IPS-18c (cell line): ENCODE measurements around the gene COL9A2.
"Not testable (repeated sequence)": the region's sequence is repeated elsewhere in the genome, so short reads cannot be mapped to it uniquely, and the experiment has no call there.

ENCODE experiments used
- H3K4me3 ChIP-seq: 2 replicates; pipeline ENCODE4 v1.7.0; 2013; ENCODE audit warnings: low read depth, mild to moderate bottlenecking, low read length, moderate library complexity; ENCODE audit not compliant: insufficient read depth
- H3K9me3 ChIP-seq: one replicate; pipeline ENCODE4 v1.6.1; 2013; ENCODE audit warnings: mild to moderate bottlenecking, low read length, moderate library complexity; ENCODE audit not compliant: control insufficient read depth, insufficient read depth

COL9A2 gene

GRCh38 chr1:40337443-40337842 is 20.4 kb upstream of the COL9A2 start:
- H3K9me3 ChIP-seq, result no peaks in the 10 kb centered on the region
- H3K4me3 ChIP-seq, result no peak overlapping the region

GRCh38 chr1:40332695-40333094 is 15.6 kb upstream of the COL9A2 start:
- Histone ChIP-seq H3K4me3 (no peak overlapping the region), H3K9me3 (no peaks in the 10 kb centered on the region)

- not testable (repeated sequence) for H3K9me3 ChIP-seq, H3K4me3 ChIP-seq
These were observed 14.3 kb upstream of the COL9A2 start for GRCh38 chr1:40331403-40331802.

GRCh38 chr1:40318970-40319621 is 2.0 kb upstream of the COL9A2 start:
- Histone ChIP-seq H3K4me3 (no peak overlapping the region), H3K9me3 (peaks cover 2% of the 10 kb centered on the region)

GRCh38 chr1:40318476-40318875 is 1.4 kb upstream of the COL9A2 start:
- Histone ChIP-seq H3K4me3 (no peak overlapping the region), H3K9me3 (peaks cover 2% of the 10 kb centered on the region)

- Histone ChIP-seq H3K9me3 (peaks cover 2% of the 10 kb centered on the region), H3K4me3 (peak overlapping the region; percentile 52)
These were observed 448 bp upstream of the COL9A2 start for GRCh38 chr1:40317394-40318074.

- peaks cover 2% of the 10 kb centered on the region for H3K9me3 ChIP-seq
- H3K4me3 ChIP-seq, result peak overlapping the region; percentile 52
These were observed 1.1 kb downstream of the COL9A2 start for GRCh38 chr1:40315795-40316594.

GRCh38 chr1:40315239-40315794 is 1.8 kb downstream of the COL9A2 start:
- H3K9me3 ChIP-seq, result peaks cover 2% of the 10 kb centered on the region
- H3K4me3 ChIP-seq, result peak overlapping the region; percentile 52

GRCh38 chr1:40314721-40315238 is 2.3 kb downstream of the COL9A2 start:
- Histone ChIP-seq H3K4me3 (peak overlapping the region; percentile 36; the same call in 1 of the 2 replicates), H3K9me3 (peaks cover 2% of the 10 kb centered on the region)

GRCh38 chr1:40313958-40314720 is 2.9 kb downstream of the COL9A2 start:
- Histone ChIP-seq H3K4me3 (peak overlapping the region; percentile 36; the same call in 1 of the 2 replicates), H3K9me3 (peaks cover 2% of the 10 kb centered on the region)

- H3K9me3 ChIP-seq, result peaks cover 2% of the 10 kb centered on the region
- no peak overlapping the region for H3K4me3 ChIP-seq
These were observed 3.6 kb downstream of the COL9A2 start for GRCh38 chr1:40313329-40313957.

- Histone ChIP-seq H3K9me3 (peaks cover 2% of the 10 kb centered on the region), H3K4me3 (no peak overlapping the region)
These were observed 4.6 kb downstream of the COL9A2 start for GRCh38 chr1:40312238-40313205.

GRCh38 chr1:40311692-40312091 is 5.4 kb downstream of the COL9A2 start:
- Histone ChIP-seq H3K9me3 (peaks cover 1% of the 10 kb centered on the region), H3K4me3 (no peak overlapping the region)

GRCh38 chr1:40310983-40311642 is 6.0 kb downstream of the COL9A2 start:
- H3K4me3 ChIP-seq, result no peak overlapping the region
- no peaks in the 10 kb centered on the region for H3K9me3 ChIP-seq

- H3K4me3 ChIP-seq, result no peak overlapping the region
- no peaks in the 10 kb centered on the region for H3K9me3 ChIP-seq
These were observed 7.0 kb downstream of the COL9A2 start for GRCh38 chr1:40310129-40310461.
